Activated naive CD8-positive, alpha-beta T cell treated with anti-CD3 and anti-CD28 coated beads, Interleukin-2, amount 50 U/mL, for 24 hours (primary cell): Measurements from ENCODE around the gene LRFN2.

Experiments used
- ATAC-seq: fragments of 150-1000 bp; cut with Tn5 transposase; one replicate; pipeline ENCODE4 v1.10.0; 2021
- DNase-seq: peaks from one replicate; pipeline ENCODE4 v3.0.0; 2021
- H3K27ac Mint-ChIP-seq: one replicate; pipeline ENCODE4 v1.8.0; 2021; ENCODE audit warnings: mild to moderate bottlenecking, mixed read lengths
- H3K27me3 Mint-ChIP-seq: one replicate; pipeline ENCODE4 v1.8.0; 2021; ENCODE audit warnings: mixed read lengths
- H3K36me3 Mint-ChIP-seq: one replicate; pipeline ENCODE4 v1.8.0; 2021; ENCODE audit warnings: low read depth, mixed read lengths
- H3K4me1 Mint-ChIP-seq: one replicate; pipeline ENCODE4 v1.8.0; 2021; ENCODE audit warnings: mixed read lengths
- H3K4me3 Mint-ChIP-seq: one replicate; pipeline ENCODE4 v1.8.0; 2021; ENCODE audit warnings: mild to moderate bottlenecking, moderate library complexity, mixed read lengths
- H3K9me3 Mint-ChIP-seq: one replicate; pipeline ENCODE4 v1.8.0; 2021; ENCODE audit warnings: mixed read lengths

LRFN2 gene

GRCh38 chr6:40526036-40526435 is 61.1 kb downstream of the LRFN2 start:
- Mint-ChIP-seq H3K27me3 (peaks cover 1% of the 10 kb centered on the region), H3K9me3 (no peaks in the 10 kb centered on the region), H3K4me3 (no peak overlapping the region), H3K4me1 (no peaks in the 10 kb centered on the region), H3K27ac (no peak overlapping the region), H3K36me3 (no peaks in the 10 kb centered on the region)
- DNase-seq (no peak), ATAC-seq (no peak)

DNA sequence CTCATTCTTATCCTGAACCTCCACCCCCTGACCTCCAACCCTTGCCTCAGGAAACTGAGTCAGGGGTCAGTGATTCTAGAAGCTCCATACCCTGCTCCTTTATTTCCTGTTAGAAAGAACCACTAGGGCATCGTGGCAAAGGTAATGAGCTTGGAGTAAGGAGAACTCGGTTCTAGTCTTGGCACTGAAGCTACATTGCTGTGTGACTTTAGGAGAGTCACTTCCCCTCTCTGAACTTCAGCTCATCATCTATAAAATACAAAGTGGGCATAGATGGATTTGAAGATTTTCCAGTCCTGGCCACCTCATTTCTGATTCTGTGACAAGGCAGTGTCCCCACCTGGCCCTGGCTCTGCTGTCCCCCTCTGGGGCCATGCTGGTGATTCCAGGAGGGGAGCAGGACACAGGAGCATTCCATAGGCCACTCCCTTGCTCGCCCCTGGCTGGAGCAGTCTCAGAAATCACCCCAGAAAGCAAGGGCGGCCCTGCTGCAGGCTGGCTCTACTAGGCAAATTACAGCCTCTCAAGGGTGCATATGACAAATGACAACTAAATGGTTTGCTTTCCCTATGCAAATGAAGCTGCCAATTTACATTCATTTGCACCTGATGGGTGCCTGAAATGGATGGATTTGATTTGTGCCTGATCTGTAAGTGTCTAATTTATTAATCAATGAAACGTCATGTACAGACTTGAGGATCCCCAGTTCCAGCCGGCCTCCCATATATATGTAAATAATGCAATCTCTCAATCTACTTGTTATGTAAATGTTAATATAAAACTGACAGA is 62.2 kb downstream of the LRFN2 start:
- Mint-ChIP-seq H3K27me3 (peaks cover 5% of the 10 kb centered on the region), H3K36me3 (no peaks in the 10 kb centered on the region), H3K27ac (no peak overlapping the region), H3K4me1 (no peaks in the 10 kb centered on the region), H3K4me3 (no peak overlapping the region), H3K9me3 (no peaks in the 10 kb centered on the region)
- DNase-seq (no peak), ATAC-seq (no peak)

DNA sequence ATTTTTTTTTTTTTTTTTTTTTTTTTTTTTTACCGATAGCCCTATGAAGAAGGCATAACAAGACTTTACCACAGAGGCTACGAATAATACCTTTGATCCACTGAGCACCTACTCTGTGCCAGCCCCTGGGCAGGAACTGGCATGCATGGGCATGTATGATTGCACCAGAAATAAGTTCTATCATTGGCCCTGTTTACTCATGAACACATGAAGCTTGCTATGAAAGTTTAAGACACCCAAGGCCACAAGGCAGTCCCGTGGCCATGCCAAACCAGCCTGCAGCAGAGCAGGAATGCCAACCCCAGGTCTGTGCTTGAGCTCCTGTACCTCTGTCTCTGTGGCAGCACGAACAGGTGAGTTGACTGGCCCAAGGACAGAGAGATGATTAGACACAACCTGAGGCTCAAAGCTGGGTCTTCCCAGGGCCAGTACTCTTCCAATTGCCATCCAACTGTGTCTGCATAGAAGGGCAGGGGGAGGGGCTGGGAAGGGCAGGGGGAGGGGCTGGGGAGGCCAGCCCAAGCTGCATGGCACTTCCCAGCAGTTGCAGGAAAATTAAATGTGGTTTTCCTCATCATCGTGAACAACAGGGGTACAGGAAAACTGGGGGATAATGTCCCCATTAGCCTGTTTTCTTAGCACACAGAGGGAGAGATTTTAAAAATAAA is 63.5 kb downstream of the LRFN2 start:
- H3K27ac Mint-ChIP-seq = no peak overlapping the region
- no peak overlapping the region for H3K4me3 Mint-ChIP-seq
- DNase-seq = no peak
- H3K9me3 Mint-ChIP-seq = no peaks in the 10 kb centered on the region
- H3K36me3 Mint-ChIP-seq = no peaks in the 10 kb centered on the region
- ATAC-seq = no peak
- peaks cover 10% of the 10 kb centered on the region for H3K27me3 Mint-ChIP-seq
- H3K4me1 Mint-ChIP-seq = no peaks in the 10 kb centered on the region

DNA sequence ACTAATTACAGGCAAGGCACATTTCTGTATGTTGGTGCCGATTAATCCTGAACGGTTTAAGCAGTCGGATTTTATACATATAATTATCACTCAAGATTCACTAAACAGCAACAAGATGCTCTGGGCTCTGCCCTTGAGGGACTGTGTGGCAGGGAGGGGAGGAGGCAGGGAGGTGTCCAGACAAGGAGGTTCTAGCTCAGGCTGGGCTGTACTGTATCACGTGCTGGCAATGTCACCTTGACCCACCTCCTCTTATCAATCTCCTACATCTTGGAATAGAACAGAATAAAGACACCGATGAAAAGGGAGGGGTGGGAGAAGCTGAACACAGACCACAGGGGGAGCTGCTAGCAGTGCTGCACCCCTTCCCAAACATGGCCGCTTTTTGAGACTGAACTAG is 65.7 kb downstream of the LRFN2 start:
- Mint-ChIP-seq H3K27ac (no peak overlapping the region), H3K36me3 (no peaks in the 10 kb centered on the region), H3K27me3 (peaks cover 14% of the 10 kb centered on the region), H3K9me3 (no peaks in the 10 kb centered on the region), H3K4me1 (no peaks in the 10 kb centered on the region), H3K4me3 (no peak overlapping the region)
- ATAC-seq = no peak
- DNase-seq = no peak

DNA sequence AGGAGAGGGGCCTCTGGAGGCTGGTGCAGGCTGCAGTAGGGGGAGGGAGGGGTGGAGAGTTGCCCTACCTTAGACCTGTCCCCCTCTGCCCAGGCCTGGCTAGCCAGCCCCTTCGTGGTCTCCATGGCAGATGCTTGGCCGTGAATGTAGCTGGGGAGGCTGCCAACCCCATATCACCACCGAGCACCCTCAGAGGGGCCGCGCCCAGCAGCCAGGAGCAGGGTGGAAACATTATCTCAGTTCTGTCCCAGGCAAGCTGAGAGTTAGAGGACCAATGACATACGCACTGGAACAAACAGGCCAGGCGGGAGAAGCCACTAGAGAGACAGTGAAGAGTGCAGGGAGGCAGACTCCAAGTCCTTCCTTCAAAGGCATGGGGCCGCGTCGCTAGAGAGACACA is 66.5 kb downstream of the LRFN2 start:
- Mint-ChIP-seq H3K4me1 (no peaks in the 10 kb centered on the region), H3K27ac (no peak overlapping the region), H3K4me3 (no peak overlapping the region), H3K27me3 (peaks cover 15% of the 10 kb centered on the region), H3K9me3 (no peaks in the 10 kb centered on the region), H3K36me3 (no peaks in the 10 kb centered on the region)
- ATAC-seq (no peak), DNase-seq (no peak)

DNA sequence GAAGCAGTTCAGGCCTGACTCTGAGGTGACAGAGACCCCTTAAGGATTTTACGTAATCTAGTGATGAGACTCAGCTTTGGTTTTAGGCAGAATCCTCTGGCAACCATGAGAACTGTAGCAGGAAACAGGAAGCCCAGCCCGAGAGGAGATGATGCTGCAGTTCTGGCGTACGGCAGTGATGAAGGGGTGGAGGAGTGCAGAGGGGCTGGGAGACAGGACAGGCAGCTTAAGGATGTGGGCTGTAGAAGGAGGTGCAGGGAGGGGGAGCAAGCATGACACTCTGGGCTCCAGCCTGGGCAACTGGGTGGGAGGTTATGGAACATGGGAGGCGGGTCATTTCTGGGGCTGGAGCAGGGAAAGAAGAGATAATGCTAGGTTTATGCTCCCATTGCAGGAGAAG is 67.1 kb downstream of the LRFN2 start:
- Mint-ChIP-seq H3K27ac (no peak overlapping the region), H3K9me3 (no peaks in the 10 kb centered on the region), H3K4me1 (no peaks in the 10 kb centered on the region), H3K27me3 (peaks cover 15% of the 10 kb centered on the region), H3K36me3 (no peaks in the 10 kb centered on the region), H3K4me3 (no peak overlapping the region)
- no peak for DNase-seq
- no peak for ATAC-seq

- Mint-ChIP-seq H3K27me3 (peaks cover 15% of the 10 kb centered on the region), H3K27ac (no peak overlapping the region), H3K9me3 (no peaks in the 10 kb centered on the region), H3K4me3 (no peak overlapping the region), H3K4me1 (no peaks in the 10 kb centered on the region), H3K36me3 (no peaks in the 10 kb centered on the region)
- ATAC-seq = no peak
- DNase-seq = no peak
Observed at GRCh38 chr6:40517654-40518053, 69.5 kb downstream of the LRFN2 start.

DNA sequence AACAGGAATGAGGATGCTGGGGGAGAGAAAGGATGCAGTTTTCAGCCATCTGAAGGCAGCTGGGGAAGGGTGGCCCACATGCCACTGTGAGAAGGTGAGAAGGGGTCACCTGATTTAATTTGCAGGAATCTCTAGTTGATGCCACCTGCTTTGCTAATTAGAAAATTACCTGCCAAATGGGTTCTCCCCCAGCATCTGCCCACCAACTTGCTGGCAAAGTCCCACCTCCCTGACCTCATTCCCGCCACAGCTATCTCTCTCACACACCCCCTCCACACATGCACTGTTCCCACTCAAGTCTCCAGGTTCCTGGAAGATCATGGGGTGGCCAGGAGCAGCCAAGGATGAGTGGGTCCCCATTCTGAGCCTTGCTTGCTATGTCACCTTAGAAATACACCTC is 70.7 kb downstream of the LRFN2 start:
- DNase-seq (no peak), ATAC-seq (no peak)
- no peak overlapping the region for H3K27ac Mint-ChIP-seq
- H3K4me3 Mint-ChIP-seq = no peak overlapping the region
- H3K27me3 Mint-ChIP-seq = peaks cover 15% of the 10 kb centered on the region
- H3K36me3 Mint-ChIP-seq = no peaks in the 10 kb centered on the region
- no peaks in the 10 kb centered on the region for H3K4me1 Mint-ChIP-seq
- H3K9me3 Mint-ChIP-seq = no peaks in the 10 kb centered on the region

- H3K9me3 Mint-ChIP-seq = no peaks in the 10 kb centered on the region
- H3K27me3 Mint-ChIP-seq = peaks cover 7% of the 10 kb centered on the region
- H3K27ac Mint-ChIP-seq = no peak overlapping the region
- DNase-seq (no peak), ATAC-seq (no peak)
- H3K36me3 Mint-ChIP-seq = no peaks in the 10 kb centered on the region
- H3K4me1 Mint-ChIP-seq = peaks cover 3% of the 10 kb centered on the region
- H3K4me3 Mint-ChIP-seq = no peak overlapping the region
Observed at GRCh38 chr6:40512340-40512739, 74.8 kb downstream of the LRFN2 start.

GRCh38 chr6:40511884-40512283 is 75.3 kb downstream of the LRFN2 start:
- Mint-ChIP-seq H3K27ac (no peak overlapping the region), H3K27me3 (peaks cover 4% of the 10 kb centered on the region), H3K4me1 (peaks cover 3% of the 10 kb centered on the region), H3K36me3 (no peaks in the 10 kb centered on the region), H3K9me3 (no peaks in the 10 kb centered on the region), H3K4me3 (no peak overlapping the region)
- DNase-seq (no peak), ATAC-seq (no peak)

- no peak for DNase-seq
- ATAC-seq = no peak
- Mint-ChIP-seq H3K9me3 (no peaks in the 10 kb centered on the region), H3K27me3 (peaks cover 1% of the 10 kb centered on the region), H3K36me3 (no peaks in the 10 kb centered on the region), H3K4me3 (no peak overlapping the region), H3K4me1 (peaks cover 3% of the 10 kb centered on the region), H3K27ac (no peak overlapping the region)
Observed at GRCh38 chr6:40510442-40510841, 76.7 kb downstream of the LRFN2 start.

- H3K36me3 Mint-ChIP-seq = no peaks in the 10 kb centered on the region
- H3K4me3 Mint-ChIP-seq = no peak overlapping the region
- no peak for ATAC-seq
- peaks cover 3% of the 10 kb centered on the region for H3K4me1 Mint-ChIP-seq
- DNase-seq = no peak
- H3K9me3 Mint-ChIP-seq = no peaks in the 10 kb centered on the region
- peaks cover 1% of the 10 kb centered on the region for H3K27me3 Mint-ChIP-seq
- no peak overlapping the region for H3K27ac Mint-ChIP-seq
Observed at GRCh38 chr6:40509716-40510260, 77.4 kb downstream of the LRFN2 start.

- Mint-ChIP-seq H3K4me3 (no peak overlapping the region), H3K36me3 (no peaks in the 10 kb centered on the region), H3K27ac (no peak overlapping the region), H3K4me1 (peaks cover 3% of the 10 kb centered on the region), H3K27me3 (peaks cover 1% of the 10 kb centered on the region), H3K9me3 (no peaks in the 10 kb centered on the region)
- ATAC-seq (peak; percentile 45), DNase-seq (no peak)
Observed at GRCh38 chr6:40509086-40509485, 78.1 kb downstream of the LRFN2 start.

GRCh38 chr6:40506954-40507353 is 80.2 kb downstream of the LRFN2 start:
- Mint-ChIP-seq H3K36me3 (no peaks in the 10 kb centered on the region), H3K4me1 (peaks cover 3% of the 10 kb centered on the region), H3K4me3 (no peak overlapping the region), H3K9me3 (no peaks in the 10 kb centered on the region), H3K27me3 (peaks cover 1% of the 10 kb centered on the region), H3K27ac (no peak overlapping the region)
- no peak for DNase-seq
- ATAC-seq = no peak

GRCh38 chr6:40505191-40505810 is 81.9 kb downstream of the LRFN2 start:
- ATAC-seq (no peak), DNase-seq (no peak)
- Mint-ChIP-seq H3K4me3 (no peak overlapping the region), H3K9me3 (no peaks in the 10 kb centered on the region), H3K27ac (no peak overlapping the region), H3K27me3 (peaks cover 1% of the 10 kb centered on the region), H3K4me1 (peaks cover 3% of the 10 kb centered on the region), H3K36me3 (no peaks in the 10 kb centered on the region)
